Stimulated activated CD8-positive, alpha-beta memory T cell treated with anti-CD3 and anti-CD28 coated beads, Interleukin-7, amount 100 ng/mL, for 1 hour (primary cell): ENCODE data around the gene ZNF189.
"Not testable (repeated sequence)": the region's sequence is repeated elsewhere in the genome, so short reads cannot be mapped to it uniquely, and the experiment has no call there.

ENCODE experiments used
- DNase-seq, 2 donors: peaks; one replicate each; pipeline ENCODE4 v3.0.0-alpha.2; 2020; ENCODE audit warnings: low read depth in 2 of 2

Gene ZNF189

DNA sequence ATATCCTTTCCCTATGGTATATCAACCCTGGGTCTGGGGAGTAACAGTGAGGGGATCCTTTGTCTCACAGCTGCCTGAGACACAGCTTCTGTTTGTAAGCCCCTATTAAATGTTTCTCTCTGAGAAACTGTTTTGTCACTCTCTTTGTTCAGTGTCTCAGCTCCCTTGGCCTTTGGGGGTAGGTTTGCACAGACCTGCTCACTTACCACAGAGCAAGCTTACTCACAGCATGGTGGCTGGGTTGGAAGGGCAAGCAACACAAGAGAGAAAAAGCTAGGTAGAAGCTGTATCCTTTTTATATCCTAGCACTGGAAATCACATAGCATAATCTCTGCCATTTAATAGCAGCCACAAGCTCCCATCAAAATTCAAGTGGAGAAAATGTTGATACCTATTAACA, 18.4 kb upstream of the ZNF189 start:
- no peak for DNase-seq

- DNase-seq, result no peak
Observed at GRCh38 chr9:101381118-101381517, 17.5 kb upstream of the ZNF189 start.

DNA sequence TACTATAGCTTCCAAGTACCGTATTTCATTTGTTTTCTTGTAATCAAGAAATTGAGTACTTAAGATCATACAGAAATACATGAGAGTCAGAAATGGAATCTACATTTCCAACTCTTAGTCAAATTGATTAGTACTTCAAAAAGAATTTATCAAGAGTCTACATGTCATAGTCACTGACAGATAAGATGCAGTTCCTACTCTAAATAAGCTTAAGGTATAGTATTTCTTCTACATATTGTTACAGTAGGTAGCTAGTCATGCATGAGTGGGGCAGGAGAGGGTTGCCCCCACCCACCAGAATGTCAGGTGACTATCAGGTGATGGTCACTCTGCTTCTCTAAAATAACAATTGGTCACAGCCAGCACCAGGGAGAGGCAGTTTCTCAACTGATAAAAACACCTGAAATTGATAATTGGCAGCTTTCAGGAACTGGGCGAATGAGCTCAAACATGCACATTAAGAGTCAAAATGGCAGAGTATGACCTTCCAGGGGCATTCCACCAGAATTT, 16.8 kb upstream of the ZNF189 start:
- no peak for DNase-seq

DNA sequence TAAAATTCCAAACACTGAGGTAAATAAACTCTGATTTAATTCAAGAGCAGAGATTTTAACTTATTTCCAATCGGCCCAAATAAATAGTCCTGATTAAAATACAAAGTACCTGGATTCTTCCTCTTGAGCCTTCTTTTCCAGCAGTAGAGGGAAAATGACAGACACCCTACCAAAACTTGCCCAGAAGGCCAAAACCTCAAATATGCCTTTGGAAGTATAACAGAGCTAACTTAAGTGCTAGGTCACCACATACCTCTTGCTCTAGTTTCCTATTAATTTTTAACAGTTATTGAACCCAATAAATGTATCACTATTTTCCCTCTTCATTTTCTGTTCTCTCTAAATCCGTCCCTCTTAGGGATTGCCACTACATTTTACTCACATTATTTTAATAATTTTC, 15.3 kb upstream of the ZNF189 start:
- no peak for DNase-seq

- DNase-seq, result not testable (repeated sequence)
Observed at GRCh38 chr9:101384873-101385536, 13.6 kb upstream of the ZNF189 start, which contains the start of gene BAAT. Gene BAAT, minus strand, starts transcription at chr9:101385006. Its CDS starts 13,602 bp downstream, at chr9:101371404.

DNA sequence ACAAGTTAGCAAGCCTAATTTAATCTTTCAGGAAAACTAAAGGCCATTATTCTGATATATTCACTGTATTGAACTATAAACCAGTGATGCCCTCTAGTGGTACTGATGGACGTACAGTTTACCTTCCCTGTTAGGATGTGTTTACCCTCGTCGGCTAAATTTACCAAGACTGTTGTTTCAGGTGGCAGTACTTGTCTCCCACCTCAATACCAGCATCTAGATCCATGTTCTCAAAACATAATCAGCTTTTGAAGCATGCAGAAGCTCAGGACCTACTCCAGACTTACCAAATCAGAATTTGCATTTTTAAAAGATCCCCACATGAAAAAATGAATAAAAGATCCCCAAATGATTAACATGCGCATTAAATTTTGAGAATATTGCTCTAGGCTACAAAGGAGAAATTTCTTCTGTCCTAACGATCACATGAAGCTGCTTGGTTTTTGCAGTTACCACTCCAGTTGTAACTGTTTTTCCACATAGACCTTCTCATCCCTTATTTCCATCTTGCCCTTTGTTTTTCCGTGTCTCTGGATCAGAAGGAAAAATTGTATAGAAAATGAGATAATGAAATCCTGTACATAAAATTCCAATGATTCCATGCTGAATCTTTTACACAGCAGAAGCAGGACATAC, 10.7 kb upstream of the ZNF189 start:
- DNase-seq, result no peak

- DNase-seq, result no peak
Observed at GRCh38 chr9:101388507-101388993, 10.1 kb upstream of the ZNF189 start.

- DNase-seq, result no peak
Observed at GRCh38 chr9:101393135-101393534, 5.5 kb upstream of the ZNF189 start.

DNA sequence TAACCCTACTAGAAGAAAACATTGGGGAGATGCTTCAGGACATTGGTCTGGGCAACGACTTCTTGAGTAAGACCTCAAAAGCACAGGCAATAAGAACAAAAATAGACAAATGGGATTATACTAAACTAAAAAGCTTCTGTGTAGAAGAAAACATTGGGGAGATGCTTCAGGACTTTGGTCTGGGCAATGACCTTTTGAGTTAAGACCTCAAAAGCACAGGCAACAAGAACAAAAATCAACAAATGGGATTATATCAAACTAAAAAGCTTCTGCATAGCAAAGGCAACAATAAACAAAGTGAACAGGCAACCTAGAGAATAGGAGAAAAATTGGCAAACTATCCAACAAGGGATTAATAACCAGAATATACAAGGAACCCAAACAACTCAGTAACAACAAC, 4.0 kb upstream of the ZNF189 start:
- no peak for DNase-seq

GRCh38 chr9:101397746-101398067, 944 bp upstream of the ZNF189 start:
- DNase-seq, result no peak

DNA sequence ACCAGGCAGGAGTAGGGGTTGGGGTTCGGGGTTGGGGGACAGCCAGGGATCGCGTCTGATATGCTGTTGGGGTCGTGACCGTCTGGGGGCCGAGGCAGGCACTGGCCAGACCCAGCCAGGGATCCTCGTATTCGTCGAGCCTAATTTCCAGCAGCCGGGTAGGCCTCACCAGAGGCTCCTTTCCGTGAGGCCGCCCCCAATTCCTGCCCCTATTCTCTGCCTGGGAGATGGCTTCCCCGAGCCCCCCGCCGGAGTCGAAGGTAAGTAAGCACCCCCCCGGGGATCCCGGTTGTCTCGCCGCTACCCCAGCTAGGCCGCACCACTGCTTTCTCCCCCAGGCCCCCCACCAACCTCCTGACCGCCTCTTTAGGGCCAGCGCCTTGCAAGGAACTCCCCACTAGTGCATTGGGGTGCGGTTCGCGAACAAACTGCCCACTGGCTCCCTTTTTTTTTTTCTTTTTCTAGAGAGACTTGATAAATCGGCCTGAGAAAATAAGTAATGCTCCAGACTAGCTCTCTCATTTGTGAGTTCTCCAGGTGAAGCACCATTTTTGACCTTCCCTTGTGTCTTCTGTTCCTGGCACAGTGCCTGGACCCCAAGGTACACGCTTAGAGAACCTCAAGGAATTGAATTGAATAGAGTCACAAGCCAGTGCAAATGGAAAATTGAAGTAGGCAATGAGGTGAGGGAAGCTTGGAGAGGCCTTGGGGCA, 435 bp downstream of the ZNF189 start:
- no peak for DNase-seq

DNA sequence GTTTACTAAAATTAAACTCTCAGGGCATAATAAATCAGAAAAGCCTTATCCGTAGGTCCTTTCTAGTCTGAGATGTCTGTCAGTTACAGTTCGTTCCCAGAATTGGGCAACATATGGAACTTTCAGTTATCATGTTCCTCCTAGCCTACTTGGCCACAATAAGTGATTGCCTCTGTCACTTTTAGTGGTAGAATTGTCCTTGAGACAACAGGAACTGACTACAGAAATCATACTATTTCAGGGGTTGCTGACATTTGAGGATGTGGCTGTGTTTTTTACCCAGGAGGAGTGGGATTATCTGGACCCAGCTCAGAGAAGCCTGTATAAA, 956 bp downstream of the ZNF189 start:
- DNase-seq, result no peak

- DNase-seq, result no peak
Observed at GRCh38 chr9:101400120-101400519, 1.5 kb downstream of the ZNF189 start.

- DNase-seq, result no peak
Observed at GRCh38 chr9:101403516-101404285, 5.0 kb downstream of the ZNF189 start.

- DNase-seq, result no peak
Observed at GRCh38 chr9:101408374-101409078, 9.9 kb downstream of the ZNF189 start.

DNA sequence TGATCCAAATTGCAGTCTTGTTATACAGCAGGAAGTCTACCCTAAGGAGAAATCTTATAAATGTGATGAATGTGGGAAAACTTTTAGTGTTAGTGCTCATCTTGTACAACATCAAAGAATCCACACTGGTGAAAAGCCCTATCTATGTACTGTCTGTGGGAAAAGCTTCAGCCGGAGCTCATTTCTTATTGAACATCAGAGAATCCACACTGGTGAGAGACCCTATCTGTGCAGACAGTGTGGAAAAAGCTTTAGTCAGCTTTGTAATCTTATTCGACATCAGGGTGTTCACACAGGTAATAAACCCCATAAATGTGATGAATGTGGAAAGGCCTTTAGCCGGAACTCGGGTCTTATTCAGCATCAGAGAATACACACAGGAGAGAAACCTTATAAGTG, 10.4 kb downstream of the ZNF189 start:
- DNase-seq, result no peak

GRCh38 chr9:101414839-101415238, 16.2 kb downstream of the ZNF189 start:
- no peak for DNase-seq

DNA sequence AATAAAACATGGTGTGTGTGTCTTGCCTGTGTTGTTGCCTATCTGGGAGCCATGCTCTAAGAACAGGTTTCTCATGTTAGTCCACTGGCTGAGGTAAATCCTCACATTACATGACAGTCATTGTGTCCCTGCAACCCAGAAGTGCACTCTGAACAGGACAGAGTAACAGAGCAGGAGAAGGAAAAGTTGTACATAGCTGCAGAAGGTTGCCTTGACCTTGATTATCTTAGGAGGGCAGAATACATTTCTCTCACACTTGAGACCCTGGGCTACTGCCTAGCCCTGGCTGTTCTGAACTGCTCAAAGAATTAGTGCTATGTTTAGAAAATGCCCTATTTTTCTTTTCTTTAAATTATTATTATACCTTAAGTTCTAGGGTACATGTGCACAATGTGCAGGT, 16.9 kb downstream of the ZNF189 start:
- DNase-seq, result no peak

- DNase-seq, result no peak
Observed at GRCh38 chr9:101417389-101417788, 18.7 kb downstream of the ZNF189 start.

GRCh38 chr9:101417977-101418376, 19.3 kb downstream of the ZNF189 start:
- DNase-seq, result no peak
